Measurements from ENCODE around the gene TMEM242.

TMEM242 gene

DNA sequence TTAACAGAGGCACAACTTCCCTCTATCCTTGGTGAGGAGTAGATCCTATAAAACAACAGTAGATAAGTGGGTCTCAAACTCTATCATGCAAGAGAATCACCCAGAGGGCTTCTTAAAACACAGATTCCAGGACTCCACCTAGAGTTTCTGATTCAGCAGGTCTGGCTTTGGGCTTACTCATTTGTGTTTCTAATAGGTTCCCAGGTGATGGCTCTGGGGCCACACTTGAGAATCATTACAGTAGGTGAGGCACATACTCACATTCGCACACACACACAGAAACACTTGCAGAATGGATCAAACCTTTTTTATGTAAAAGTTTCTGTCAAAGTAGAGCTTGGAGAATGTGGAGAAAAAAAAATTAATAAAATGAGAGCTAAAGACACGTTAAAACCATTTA, 52.4 kb downstream of the TMEM242 start:
- no peak for DNase-seq (ENCODE audit: low spot score)

DNA sequence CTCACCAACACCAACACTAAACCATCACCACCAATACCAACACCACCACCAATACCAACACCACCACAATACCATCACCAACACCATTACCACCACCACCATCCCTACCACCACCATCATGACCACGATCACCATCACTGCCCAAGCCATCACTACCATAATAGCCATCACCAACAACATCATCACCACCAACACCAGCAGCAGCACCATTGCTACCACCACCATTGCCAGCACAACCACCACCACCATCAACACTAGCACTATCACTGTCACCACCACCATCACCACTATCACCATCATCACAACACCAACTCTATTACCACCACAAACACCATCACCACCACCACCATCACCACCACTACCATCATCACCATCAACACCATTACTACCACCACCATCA, 53.0 kb downstream of the TMEM242 start:
- DNase-seq (ENCODE audit: low spot score): no peak

DNA sequence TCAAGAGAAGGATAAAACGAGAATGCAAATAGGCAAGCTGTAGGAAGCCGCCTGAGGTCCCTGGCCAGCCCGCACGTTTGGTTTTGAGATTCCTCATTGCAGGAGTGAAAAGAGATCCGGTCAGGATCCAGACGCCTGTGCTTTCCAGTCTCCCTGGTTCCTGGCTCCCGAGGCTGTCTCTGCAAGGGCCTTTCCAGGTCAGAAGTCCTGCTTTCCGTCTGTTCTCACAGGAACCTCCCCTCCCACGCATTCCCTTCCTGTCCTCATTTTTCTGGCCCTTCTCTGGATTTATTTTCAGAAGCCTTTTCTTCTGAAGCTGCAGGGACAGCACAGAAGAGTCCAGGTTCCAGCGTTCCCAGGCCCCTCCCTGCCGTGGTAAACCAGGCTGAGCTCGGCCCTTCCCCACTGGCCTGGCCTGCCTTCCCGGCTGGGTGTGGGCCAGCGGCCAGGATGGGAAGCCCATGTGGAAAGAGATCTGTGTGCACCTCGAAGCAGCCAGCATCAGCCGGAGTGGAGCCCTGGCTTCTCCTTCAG, 54.0 kb downstream of the TMEM242 start:
- DNase-seq (ENCODE audit: low spot score): no peak

- no peak for DNase-seq (ENCODE audit: low spot score)
Observed at GRCh38 chr6:157268835-157269234, 54.5 kb downstream of the TMEM242 start.

DNA sequence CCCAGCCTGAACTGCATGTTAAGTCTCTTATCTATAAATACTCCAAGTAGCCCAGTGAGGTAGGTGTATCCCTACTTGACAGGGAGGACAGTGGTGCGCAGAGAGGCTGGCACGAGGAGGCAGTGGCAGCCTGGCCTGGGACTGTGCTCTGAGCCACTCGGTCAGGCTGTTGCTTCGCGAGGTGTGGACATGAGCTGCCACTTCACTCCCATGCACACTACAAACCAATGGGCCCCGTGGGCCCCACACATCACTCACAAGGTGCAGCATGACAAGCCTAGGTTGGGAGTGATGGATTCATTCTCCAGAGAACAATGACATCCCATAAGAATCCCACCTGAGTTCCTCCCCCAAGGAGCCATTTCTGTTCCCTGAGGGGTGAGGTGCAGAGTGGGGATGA, 54.9 kb downstream of the TMEM242 start:
- DNase-seq (ENCODE audit: low spot score): no peak

DNA sequence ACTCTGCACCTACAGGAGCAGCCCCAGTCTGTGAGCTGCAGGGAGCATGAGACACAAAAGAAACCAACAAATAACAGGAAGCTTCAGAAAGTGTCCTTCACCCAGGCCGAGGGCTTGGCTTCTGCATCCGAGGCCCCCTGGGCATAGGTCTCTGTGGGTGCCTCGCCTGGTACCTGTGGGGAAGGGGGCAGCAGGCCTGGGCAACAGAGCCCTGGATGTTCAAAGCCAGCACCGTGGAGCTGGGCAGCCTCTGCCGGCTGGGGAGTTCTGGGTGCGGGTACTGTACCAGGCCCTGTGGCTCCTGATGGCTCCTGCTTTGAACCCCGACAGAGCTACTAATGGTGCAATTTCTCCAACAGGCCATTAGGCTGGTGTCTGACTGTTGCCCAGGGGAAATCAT, 55.7 kb downstream of the TMEM242 start:
- no peak for DNase-seq (ENCODE audit: low spot score)

GRCh38 chr6:157267109-157267611, 56.2 kb downstream of the TMEM242 start:
- no peak for DNase-seq (ENCODE audit: low spot score)

DNA sequence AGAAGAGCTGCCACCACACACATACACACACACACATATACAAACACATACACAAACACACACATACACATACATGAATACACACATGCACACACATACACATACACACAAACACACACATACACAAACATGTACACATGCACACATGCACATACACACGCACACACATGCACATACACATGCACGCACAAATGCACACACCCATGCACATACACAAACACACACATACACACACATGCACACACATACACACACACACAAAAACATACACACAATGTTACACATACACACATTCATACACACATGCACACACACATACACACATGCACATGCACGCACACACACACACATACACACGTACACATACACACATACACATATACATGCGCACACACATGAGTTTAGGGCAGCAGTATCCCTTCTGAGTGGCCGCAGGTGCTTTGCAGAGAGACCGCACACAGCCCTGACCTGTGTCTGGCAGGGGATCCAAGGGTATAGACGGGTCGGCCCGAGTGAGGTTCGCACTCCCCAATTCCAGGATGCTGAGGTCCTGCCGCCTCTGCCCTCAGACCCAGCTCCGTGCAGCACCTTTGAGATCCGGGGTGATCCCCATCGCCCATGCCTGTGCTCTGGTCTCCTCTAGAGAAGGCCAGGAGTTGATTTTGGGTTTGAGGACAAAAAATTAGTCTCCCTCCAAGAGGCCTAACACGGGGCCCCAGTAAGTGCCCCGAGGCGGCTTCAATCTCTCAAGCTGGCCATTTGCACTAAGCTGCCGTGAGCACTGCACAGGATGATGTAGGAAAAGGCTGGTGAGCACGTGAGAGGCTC, 56.8 kb downstream of the TMEM242 start:
- DNase-seq (ENCODE audit: low spot score): no peak

DNA sequence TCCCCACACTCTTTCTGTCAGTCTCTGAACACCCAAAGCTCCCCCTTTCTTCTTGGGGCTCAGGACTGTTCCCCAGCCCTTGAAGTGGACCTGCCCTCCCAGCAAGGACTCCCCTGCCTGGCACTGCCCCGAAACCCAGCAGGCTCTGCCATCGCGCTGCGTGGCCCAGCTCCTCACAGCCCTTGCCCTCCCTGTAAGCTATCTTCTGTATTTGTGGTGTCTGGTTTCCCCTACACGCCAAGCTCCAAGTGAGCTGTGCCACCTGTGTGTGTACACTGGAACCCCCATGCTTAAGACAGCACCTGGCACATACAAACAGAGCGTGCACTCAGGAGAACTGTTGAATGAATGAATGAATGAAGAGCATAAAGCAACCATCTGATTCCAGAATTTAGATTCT, 57.7 kb downstream of the TMEM242 start:
- DNase-seq (ENCODE audit: low spot score): no peak

DNA sequence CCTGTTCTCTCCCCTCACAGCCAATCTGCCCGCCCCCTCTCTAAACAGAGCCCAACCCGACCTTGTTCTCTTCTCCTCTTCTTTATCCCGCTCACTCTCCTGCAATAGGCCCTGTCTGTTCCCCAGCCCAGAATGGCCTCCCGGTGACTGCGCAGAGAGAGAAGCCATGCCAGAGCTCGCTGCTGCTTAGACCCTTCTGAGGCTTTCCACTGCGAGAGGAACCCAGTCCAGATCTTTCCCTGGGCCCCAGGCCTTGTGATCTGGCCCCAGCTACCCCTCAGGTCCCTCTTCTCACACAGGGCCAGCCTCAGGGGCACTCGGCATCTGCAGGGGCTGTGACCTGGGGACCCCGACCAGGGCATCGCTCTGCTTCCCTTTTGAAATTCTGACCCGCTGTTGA, 58.1 kb downstream of the TMEM242 start:
- DNase-seq (ENCODE audit: low spot score): no peak

GRCh38 chr6:157264701-157265100, 58.6 kb downstream of the TMEM242 start:
- DNase-seq (ENCODE audit: low spot score): no peak

GRCh38 chr6:157263881-157264397, 59.4 kb downstream of the TMEM242 start:
- no peak for DNase-seq (ENCODE audit: low spot score)

GRCh38 chr6:157263146-157263545, 60.2 kb downstream of the TMEM242 start:
- DNase-seq (ENCODE audit: low spot score): no peak

DNA sequence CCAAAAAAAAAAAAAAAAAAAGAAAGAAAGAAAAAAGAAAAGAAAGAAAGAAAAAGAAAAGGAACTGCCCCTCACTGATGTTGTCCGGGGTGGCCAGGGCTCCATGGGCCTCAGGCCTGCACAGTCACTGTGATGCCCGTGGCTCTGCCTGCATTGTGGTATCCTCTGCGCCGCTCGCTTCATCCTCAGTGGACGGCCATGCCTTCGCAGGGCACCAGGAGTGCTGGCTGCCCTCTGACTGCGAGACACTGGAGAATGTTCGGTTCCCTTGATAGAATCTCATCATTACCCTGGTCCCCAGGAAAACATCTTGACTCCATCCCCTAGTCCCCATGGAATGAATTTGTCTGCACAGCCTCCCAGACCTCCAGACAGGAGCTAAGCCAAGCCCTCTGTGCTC, 61.7 kb downstream of the TMEM242 start:
- no peak for DNase-seq (ENCODE audit: low spot score)

DNA sequence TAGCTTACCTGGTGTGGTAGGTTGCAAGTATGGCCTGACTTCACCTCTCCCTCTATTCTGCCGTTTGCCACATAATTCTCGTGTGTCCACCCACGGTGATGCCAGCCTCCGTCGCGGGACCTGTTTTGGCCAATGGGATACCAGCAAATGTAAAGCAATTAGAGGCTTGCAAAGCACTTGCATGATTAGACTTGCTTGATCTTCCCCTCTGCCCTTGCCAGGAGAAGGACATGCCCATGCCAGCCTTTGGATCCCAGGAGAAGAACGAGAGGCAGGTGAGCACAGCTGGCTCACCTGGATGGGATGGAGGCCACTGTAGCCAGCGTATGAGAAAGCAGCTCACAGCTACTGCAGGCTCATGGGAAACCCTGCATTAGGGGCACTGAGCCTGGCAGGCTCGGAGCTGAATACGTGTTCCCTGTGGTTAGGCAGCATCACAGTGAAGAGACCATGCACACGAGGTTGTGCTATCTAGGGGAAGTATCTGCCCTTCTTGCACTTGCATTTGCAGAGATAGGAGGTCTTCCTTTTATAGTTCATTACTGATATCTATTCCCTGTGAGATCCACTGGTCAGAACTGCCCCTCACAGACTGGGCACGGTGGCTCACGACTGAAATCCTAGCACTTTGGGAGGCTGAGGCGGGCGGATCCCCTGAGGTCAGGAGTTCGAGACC, 62.4 kb downstream of the TMEM242 start:
- DNase-seq (ENCODE audit: low spot score): no peak

DNA sequence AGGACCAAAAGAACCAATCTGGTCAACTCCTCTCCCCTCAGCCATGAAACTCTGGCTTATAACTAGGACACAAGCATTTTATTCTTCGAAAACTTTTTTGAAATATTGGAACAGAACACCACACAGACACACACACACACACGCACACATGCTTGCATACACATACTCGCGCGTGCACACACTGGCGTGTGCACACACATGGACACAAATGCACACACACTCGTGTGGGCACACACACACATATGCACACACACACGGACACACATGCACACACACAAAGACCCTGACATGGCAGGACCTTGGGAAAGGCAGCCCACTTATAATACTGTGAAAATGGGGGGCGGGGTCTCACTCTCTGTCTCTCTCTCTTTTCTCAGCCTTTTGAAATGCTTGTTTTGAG, 63.9 kb downstream of the TMEM242 start:
- no peak for DNase-seq (ENCODE audit: low spot score)

GRCh38 chr6:157258878-157259277, 64.4 kb downstream of the TMEM242 start:
- DNase-seq (ENCODE audit: low spot score): no peak

GRCh38 chr6:157255079-157255478, 68.2 kb downstream of the TMEM242 start:
- DNase-seq (ENCODE audit: low spot score): no peak

DNA sequence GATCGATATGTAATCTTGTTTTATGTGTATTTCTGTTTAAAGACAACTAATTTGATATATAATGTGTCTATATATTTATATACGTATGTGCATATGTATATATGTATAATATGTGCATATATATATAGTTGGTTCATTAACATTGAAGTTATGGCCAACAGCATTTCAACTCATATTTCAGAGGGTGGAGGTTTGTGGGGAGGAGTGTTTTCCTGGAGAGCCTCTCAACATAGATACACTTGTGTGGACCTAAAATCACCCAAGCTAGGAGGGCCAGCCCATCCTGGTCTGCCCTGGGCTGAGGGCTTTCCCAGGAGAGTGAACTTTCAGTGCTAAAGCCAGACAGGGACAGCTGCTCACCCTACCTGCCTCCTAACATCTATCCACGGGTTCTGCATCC, 68.8 kb downstream of the TMEM242 start:
- no peak for DNase-seq (ENCODE audit: low spot score)

GRCh38 chr6:157253699-157254098, 69.6 kb downstream of the TMEM242 start:
- no peak for DNase-seq (ENCODE audit: low spot score)

GRCh38 chr6:157253017-157253416, 70.3 kb downstream of the TMEM242 start:
- no peak for DNase-seq (ENCODE audit: low spot score)

GRCh38 chr6:157251586-157252247, 71.6 kb downstream of the TMEM242 start:
- DNase-seq (ENCODE audit: low spot score): no peak
